ENCODE results near the gene BAIAP2.

The BAIAP2 gene

DNA sequence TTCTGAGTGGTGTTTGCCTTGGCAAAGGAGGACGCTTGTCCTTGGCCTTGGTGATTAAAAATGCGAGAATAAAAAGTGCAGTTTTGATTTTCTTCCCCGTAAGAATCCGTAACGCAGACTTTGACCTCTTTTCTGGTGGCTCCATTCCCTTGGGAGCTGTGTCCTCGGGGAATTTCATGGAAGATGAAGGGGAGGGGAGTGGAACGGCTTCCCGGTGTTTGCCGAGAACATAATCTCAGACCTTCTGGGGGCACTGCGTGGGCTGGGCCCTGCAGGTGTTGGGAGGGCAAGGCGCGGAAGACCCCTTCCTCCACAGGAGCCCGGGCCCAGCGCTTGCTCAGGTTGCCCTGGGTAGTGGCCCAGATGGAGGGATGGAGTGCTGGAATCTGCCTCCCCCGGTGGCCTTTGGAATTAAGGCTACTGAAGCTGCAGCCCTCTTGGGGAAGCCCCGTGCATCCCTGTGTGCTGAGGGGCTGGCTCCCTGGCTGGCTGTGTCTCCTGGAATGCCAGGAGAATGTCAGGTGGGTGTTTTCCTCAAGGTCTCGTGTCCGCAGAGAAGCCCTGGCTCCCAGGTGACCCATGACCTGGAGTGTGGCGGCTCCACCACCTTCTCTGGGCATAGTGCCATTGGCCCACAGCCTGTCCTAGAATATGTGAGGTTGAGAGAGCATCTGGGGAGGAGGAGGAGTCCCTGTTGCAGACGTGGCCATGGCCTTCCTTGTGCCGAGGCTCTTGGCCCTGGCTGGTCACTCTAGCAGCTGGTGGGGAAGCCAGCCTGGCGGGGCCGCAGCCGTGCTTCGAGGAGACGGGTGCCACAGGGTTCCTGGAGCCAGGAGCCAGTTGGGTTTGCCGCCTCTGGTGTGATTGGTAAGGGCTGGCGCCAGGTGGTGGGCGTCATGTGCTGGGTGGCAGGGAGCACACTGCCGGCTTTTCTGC, 3.1 kb downstream of the BAIAP2 start:
- DNase-seq (ENCODE audit: low spot score): no peak

- no peak for DNase-seq (ENCODE audit: low spot score)
Observed at GRCh38 chr17:81039096-81039495, 4.1 kb downstream of the BAIAP2 start.

DNA sequence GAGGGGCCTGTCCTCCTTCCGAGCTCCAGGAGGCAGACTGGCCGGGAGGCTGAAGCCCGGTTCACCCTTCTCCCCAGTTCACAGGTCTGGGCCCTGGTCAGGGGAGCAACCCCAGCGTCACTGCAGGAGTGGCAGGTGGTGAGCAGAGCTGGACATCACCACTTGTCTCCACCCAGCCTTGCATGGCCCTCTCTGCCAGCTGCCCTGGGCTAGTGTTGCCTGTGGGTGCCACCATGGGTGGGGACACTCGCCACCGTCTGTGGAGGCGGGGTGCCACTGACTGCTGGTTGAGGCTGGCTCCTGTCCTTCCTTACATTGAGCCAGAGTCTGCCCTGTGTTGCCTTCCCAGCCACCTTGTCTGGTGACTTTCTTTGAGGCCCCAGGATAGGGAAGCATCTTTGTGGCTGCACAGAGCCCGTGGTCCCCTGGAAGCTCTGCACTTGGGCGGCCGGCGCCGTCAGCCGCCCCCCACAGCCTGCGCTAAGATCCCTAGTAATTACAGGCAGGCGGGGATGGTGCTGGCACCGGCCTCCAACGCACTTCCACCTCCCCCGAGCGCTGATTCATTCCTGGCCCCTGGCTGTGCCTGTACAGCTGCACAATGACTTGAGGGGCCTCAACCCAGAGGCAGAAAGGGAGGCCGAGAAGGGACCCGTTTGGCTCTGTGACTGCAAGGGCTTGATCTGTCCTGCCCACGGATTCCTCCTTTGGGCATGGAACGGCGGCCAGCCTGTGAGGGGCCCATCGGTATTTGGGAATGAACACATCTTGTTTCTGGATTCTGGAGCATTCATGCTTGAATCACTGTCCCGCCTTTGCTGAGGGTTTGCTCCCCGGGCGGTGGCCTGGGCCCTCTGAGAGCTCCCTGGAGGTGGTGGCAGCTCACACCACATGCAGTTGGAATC, 5.2 kb downstream of the BAIAP2 start:
- DNase-seq (ENCODE audit: low spot score): no peak

- no peak for DNase-seq (ENCODE audit: low spot score)
Observed at GRCh38 chr17:81040791-81041337, 5.9 kb downstream of the BAIAP2 start.

- no peak for DNase-seq (ENCODE audit: low spot score)
Observed at GRCh38 chr17:81042606-81043005, 7.7 kb downstream of the BAIAP2 start.

DNA sequence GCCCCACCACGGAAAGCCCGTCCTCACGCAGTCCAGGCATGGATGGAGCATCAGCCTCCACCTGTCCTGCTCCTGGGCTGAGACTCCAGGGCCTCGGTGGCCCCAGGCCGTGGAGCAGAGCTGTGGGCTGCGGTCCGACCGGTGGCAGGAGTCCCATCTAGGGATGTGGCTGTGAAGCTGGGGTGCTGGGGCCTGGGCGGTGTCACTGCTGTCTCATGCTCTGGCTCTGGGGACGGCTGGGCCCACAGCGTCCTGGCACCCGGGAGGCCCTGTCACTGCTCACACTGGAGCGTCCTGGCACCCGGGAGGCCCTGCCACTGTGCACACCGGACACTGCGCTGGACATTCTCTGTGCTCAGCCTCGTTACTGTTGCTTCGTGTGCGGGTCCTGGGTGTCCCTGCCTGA, 8.4 kb downstream of the BAIAP2 start:
- no peak for DNase-seq (ENCODE audit: low spot score)

DNA sequence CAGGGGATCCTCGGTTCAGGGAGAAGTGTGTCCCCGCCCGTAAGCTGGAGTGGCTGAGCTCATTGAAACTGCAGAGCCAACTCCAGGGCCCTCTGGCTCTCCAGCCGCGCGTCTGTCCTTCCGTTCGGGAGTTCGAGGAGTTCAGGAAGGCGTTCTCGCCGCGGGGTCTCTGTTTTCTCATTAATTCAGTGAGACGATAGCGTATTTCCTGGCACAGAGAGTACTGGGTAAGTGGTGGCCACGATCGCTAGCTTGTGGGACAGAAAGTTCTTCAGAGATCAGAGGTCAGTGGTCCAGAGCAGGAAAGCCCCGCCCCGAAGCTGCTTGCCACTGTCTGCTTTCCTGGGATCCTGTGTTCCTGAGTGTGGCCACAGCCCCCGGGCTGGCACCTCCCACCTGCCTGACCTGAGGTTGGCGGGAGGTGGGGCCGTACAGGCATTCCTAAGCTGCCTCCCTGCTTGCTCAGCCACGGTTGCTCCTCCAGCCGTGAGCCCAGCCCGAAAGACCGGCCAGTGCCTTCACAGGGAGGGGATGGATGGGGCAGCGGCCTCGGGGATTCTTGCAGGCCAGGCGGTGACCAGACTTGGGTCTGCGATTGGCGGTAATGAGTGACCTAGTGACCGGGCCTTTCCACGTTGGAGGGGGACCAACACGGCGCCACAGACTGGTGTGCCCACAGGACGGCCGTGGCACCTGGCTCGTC, 8.9 kb downstream of the BAIAP2 start:
- no peak for DNase-seq (ENCODE audit: low spot score)

DNA sequence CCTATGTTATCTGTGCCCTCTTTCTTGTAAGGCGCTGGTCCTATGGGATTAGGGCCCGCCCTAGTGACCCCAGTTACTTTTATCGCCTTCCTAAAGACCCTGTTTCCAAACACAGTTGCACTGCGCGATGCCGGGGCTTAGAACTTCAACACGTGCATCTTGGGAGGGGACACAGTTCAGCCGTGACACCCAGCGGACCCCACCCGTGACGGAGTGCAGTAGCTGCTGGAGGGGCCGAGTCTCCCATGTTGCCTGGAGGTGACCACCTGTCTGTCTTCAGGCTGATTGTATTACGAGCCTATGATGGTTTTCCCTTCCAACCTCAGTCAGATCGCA, 9.4 kb downstream of the BAIAP2 start:
- DNase-seq (ENCODE audit: low spot score): no peak

- no peak for DNase-seq (ENCODE audit: low spot score)
Observed at GRCh38 chr17:81044764-81045589, 10.0 kb downstream of the BAIAP2 start.

DNA sequence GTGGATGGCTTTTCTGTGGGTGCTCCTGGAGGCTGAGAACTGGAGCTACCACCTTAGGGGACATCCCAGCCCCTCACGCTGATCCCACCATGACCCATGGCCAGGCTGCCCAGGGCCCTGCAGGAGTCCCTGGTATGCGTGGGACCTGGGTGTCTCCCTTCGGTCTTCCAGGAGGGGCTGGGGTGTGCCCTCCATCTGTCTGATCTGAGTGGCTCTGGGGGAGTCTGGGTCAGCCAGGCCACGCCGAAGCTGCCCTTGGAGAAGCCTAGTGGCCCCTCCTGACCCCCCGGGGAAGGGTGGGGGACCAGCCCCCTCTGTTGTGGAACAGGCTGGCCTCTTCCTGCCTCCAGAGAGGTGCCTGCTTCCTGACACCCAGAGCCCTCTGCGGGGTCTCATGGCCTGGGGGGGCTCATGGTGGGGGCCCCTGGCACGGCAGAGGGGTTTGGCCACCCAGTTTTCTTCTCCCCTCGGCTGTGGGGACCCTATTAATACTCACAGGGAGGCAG, 10.7 kb downstream of the BAIAP2 start:
- no peak for DNase-seq (ENCODE audit: low spot score)

DNA sequence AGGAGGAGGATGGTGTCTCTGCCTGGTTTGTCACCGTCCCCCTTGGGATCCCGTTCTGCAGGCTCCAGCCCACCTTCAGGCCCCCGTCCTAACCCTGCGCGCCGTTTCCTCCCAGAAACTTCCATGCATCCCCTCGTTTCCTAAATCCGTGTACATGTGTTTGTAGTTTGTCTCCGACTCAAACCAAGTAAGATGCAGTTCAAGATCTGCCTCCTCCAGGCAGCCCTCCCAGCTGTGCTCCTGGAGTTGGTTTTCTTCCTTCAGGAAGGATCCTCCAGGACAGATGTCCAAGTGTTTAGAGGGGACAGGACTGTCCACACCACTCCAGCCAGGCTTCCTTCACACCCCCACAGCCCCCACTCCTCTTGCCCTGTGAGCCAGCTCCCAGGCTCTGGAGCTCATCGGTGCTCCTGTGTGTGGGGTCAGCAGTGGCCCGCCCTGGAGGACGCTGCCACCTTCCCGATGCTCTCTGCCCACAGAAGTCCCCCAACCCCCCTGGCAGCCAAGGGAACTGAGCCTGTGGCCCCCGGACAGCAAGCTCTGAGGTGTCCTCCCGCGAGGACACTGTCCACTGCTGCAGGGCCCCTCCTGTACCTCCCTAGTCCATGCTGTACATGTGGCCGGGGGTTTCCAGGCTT, 11.3 kb downstream of the BAIAP2 start:
- no peak for DNase-seq (ENCODE audit: low spot score)

- DNase-seq (ENCODE audit: low spot score): no peak
Observed at GRCh38 chr17:81046770-81047359, 11.9 kb downstream of the BAIAP2 start.

- no peak for DNase-seq (ENCODE audit: low spot score)
Observed at GRCh38 chr17:81048827-81049371, 13.9 kb downstream of the BAIAP2 start.

DNA sequence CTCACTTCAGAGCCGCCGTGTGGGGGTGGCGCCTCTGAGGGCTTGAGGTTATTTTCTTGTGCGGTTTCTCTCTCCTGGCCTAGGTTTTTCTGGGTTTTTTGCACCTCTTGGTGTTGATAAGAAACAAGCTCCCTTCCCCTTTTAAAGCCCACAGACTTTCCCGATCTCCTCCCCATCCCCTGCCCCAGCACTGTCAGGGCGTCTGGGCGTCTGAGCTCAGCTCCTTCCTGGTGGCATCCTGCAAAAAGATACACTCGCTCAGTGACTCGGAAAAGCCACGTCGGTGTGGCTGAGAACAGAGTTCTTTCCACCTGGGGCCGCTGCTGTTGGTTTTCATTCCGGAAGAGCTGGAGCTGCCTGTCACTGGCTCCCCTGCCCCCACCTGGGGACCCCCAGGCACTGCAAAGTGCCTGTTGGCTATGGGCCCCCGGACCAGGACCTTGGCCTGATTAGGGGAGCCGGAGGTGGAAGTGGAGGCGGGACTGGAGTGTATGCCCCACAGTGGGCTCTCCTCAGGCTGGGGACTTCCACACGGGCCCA, 14.5 kb downstream of the BAIAP2 start:
- no peak for DNase-seq (ENCODE audit: low spot score)

GRCh38 chr17:81049973-81050551, 15.1 kb downstream of the BAIAP2 start:
- peak; percentile 41 for DNase-seq (ENCODE audit: low spot score)

GRCh38 chr17:81050645-81051625, 16.0 kb downstream of the BAIAP2 start:
- DNase-seq (ENCODE audit: low spot score): no peak

GRCh38 chr17:81052199-81052997, 17.4 kb downstream of the BAIAP2 start:
- no peak for DNase-seq (ENCODE audit: low spot score)

Measured in globus pallidus (tissue), 1 donor.